SH-SY5Y (cell line): Measurements from ENCODE around the gene P2RY12.

Experiments
- GATA2 ChIP-seq: IDR thresholded peaks from 2 replicates; pipeline ENCODE4 v1.6.1; 2011; ENCODE audit warnings: mild to moderate bottlenecking, low read depth, low read length
- GATA3 ChIP-seq: IDR thresholded peaks from 2 replicates; pipeline ENCODE4 v1.6.1; 2011; ENCODE audit warnings: low read depth, mild to moderate bottlenecking, low read length, moderate library complexity

P2RY12 gene

GRCh38 chr3:151314137-151314536, 70.4 kb downstream of the P2RY12 start:
- no peak for TF ChIP-seq GATA2

GRCh38 chr3:151312972-151313371, 71.6 kb downstream of the P2RY12 start:
- TF ChIP-seq GATA3: no peak
- TF ChIP-seq GATA2: no peak

- TF ChIP-seq GATA2: no peak
Measured at GRCh38 chr3:151309566-151309965, 75.0 kb downstream of the P2RY12 start.

- TF ChIP-seq GATA2 (no peak), GATA3 (no peak)
Measured at GRCh38 chr3:151307583-151308488, 76.7 kb downstream of the P2RY12 start.

GRCh38 chr3:151307131-151307530, 77.4 kb downstream of the P2RY12 start:
- TF ChIP-seq GATA3: no peak
- TF ChIP-seq GATA2: no peak

DNA sequence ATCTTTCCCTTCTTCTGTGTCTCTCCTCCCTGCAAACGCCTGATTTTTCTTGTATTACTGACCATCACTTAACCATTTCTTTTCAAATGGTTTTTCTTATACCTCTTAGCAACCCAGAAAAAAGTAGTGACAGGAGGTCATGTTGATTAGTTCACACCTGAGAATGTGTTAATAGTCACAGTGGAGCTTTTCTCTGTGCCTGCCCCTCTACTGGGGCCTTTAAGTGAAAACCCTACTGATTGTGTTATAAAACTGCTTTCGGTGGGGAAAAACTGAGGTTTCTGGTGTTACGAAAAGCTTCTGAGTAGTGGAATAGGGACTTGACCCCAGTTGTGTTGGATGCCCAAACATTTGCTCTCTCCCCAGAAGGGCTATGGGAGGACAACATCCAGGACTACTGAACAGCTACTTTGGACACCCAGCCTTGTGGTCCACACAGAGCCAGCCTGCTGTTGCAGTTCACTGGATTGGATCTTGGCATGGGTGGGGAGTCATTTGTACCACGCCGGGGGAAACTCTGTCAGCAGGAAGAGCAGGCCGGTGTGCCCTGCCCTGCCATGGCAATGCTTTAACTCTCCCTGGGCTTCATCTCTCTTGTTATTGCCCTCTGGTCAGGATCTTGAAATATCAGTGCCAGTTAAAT, 78.3 kb downstream of the P2RY12 start:
- no peak for TF ChIP-seq GATA2
- no peak for TF ChIP-seq GATA3

DNA sequence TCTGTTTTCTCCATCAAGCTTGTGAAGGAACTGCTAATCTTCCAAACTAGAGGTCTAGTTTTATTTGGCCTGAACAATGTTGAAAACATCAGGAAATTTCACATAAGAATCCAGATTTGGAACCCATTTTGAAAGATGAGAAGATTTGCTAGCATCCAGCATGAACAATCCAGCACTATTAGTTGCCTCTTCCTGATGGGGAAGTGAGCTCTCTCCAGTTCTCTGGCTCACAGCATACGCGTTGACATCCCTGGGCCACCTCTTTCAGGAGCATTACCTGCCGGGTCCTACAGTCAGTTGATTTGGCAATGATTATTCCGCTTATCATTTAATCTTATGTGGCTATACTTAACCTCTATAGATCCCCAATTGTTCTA, 78.8 kb downstream of the P2RY12 start:
- no peak for TF ChIP-seq GATA3

DNA sequence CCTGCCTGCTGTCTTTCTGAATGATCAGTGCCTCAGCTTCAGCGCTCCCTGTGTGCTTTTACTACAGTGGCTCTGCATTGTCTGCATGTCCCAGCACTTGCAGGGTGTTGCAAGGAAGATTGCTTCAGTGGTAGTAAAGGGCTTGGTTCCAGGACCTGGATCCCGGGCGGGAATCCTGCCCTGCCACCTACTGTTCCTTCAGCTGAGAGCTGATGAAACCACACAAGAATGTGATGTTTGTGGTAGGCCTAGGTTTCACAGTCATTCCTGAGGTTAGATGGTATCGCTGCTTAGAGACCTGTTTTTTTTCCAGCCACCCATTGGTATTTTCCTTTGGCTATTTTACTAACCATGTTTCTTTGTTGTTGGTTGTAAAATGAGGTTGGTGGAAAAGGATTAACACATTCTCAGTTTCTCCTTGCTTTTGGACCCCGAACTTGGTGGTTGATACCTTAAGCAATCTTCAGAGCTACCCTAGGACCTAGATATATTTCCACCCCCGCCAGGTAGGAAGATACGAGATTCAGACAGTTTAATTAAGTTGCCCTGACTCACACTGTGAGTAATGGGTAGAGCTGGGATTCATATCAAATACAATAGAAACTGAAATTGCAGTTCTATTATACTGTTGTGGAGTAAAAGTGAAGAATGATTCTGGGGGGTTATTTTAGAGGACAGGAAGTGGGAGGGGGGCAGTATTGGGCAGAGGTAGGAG, 79.3 kb downstream of the P2RY12 start:
- TF ChIP-seq GATA3 (no peak), GATA2 (no peak)

- TF ChIP-seq GATA2 (no peak), GATA3 (no peak)
Measured at GRCh38 chr3:151303751-151304150, 80.8 kb downstream of the P2RY12 start.

DNA sequence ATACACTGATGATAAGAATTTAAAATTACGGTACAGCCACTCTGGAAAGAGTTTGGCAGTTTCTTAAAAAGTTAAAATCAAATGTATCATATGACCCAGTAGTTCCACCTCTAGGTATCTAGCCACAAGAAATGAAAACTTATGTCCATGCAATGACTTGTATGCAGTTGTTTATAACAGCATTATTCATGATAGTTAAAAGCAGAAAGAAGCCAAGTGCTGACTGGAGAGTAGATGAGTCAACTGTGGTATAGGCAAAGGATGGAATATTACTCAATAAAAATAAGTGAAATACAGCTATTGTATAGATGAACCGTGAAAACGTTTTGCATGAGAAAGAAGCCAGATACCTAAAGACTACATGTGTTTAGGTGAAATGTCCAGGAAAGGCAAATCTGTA, 82.8 kb downstream of the P2RY12 start:
- TF ChIP-seq GATA2 (no peak), GATA3 (no peak)

DNA sequence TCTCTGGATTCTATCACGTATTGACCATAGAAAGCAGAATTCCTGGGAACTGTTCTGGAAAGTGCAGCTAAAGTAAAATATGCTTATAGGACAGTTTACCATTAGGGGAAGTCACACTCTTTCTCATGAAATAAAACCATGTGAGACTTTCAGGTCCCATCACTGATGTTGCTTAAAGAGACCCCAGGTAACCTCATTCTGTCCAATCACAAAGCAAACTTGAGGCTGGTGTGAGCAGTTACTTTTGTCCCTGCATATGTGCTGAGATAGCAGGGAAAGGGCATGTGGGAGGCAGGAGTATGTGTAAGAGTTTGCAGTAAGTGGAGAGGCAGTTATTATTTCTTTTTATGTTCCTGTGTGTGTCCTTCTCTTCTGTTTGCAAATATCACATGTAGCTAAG, 84.0 kb downstream of the P2RY12 start:
- no peak for TF ChIP-seq GATA3
- no peak for TF ChIP-seq GATA2

GRCh38 chr3:151299006-151299405, 85.5 kb downstream of the P2RY12 start:
- TF ChIP-seq GATA2 (no peak), GATA3 (no peak)

DNA sequence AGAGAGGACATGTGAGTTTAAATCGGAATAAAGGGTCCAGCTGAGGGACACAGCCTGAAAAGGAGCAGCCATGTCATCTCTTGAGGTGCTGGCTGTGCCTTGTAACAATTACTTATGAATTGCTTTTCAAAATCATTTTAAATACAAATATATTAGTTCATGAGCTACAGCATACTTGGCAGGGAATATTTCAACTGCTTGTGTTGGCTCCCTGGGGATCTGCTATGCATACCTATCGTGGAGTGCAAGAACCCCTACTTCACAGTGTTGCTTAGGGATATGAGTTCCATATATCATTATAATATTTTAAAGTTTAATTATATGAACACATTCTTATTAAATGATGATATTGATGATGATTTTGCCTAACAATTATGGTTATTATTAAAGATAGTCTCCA, 87.1 kb downstream of the P2RY12 start:
- TF ChIP-seq GATA2 (no peak), GATA3 (no peak)

DNA sequence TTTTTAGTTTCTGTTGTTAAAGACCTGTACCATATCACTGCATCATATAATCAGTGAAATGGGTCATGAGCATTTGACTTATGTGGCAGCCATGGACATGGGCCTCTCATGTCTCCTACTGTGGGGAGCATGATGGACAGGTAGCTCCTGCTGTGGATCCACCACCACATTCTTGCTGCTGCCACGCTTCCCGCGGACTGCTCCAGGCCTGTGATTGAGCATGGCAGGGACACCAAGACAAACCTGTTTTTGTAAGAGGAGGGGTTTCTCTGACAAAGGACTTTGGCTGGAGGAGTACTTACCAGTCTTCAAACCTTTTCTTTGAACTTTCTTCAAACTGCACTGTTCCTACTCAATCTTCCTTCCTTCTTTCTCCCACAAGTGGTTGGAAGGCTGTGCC, 88.3 kb downstream of the P2RY12 start:
- TF ChIP-seq GATA3 (no peak), GATA2 (no peak)

DNA sequence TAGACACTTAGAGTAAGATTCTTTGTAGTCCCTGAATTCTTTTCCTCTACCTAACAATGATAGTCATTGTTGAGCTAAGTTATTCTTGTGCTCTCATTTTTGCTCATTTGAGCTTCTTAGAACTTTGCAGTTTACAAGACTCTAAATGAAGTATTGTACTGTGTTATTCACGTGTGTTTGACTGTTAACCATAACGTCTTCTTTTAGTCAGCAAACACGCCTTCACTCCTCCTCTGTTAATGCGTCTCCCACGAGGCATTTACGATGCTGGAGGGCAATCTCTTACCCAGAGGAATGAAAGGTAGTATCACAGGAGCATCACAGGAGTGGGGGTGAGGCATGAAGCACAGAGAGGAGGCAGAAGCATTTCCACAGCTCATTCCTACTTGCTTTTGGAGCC, 91.4 kb downstream of the P2RY12 start:
- no peak for TF ChIP-seq GATA2
- no peak for TF ChIP-seq GATA3
